Measurements from ENCODE around the gene GATD1. TPM values are rescaled to one million over a fixed set of nuclear protein-coding genes. Genes with fewer than 3 reads are reported as not detected.
A peak's percentile ranks its signal among the peaks of the same experiment; 100 is the strongest.

Gene GATD1
- total RNA-seq, 1 donor from 2014 or later, result 17.4 TPM

DNA sequence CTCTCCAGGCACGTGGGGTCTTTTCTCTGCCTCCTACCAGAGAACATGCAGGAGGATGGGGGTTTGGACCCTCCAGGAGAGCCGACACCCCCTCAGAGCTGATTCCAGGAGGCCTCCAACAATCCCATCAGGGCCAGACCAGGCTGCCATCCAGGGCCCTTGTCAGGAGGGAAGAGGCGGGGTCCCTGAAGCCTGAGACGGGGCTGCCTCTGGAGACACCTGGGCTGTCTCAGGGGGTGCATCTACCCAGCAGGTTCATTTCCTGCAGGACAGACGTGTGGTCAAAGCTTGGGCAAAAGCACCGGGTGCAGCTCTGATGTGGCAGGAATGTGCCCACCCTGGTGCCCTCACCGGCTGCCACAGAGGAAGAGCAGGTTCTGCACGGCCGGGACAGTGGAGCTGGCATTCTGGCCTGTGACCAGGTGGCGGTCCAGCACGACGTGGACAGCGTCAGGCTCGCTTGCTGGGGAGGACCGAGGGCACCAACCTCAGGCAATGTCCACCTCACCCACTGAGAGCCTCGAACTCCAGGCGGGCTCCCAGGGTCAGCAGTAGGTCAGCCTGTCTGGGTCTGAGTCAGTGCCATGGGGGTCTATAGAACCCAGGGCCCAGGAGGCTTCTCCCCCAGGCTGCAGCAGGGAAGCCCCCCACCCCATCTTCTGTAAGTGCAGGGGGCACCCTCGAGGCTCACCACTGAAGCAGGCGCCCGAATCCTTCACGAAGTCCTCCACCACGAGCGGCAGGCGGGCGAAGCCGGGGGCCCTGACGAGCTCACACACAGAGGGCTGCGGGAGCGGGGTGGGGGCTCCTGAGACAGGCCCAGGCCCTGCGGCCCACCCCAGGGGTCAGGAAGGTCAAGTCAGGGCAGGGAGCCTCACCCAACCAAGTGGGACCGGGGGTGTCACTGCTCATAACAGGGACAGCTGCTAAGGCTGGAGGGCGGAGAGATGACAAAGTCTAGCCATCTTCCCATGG is 6.4 kb downstream of the GATD1 start:
- DNase-seq, result no peak
- ATAC-seq (ENCODE audit: poor library complexity), result no peak
- intact Hi-C loops (cut with DNase I), result no loop called here

GRCh38 chr11:769887-770641 is 7.2 kb downstream of the GATD1 start:
- DNase-seq, result no peak
- intact Hi-C loops (cut with DNase I), result no loop called here

GRCh38 chr11:767238-767637 is 10.0 kb downstream of the GATD1 start:
- DNase-seq, result no peak
- no peak for ATAC-seq (ENCODE audit: poor library complexity)
- intact Hi-C loops (cut with DNase I), result no loop called here

More at GRCh38 chr11:769887-770641, 7.2 kb downstream of the GATD1 start:
- ATAC-seq (ENCODE audit: poor library complexity), result no peak

DNA sequence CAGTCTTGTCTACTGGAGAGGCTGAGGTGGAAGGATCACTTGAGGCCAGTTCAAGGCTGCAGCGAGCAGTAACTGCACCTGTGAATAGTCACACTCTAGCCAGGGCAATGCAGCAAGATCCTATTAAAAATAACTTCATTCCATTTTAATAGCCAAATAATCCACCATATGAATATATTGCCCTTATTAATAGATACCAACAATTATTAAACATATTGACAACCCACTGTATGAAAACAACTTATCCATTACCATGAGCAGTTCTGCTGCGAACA is 10.4 kb downstream of the GATD1 start:
- intact Hi-C loops (cut with DNase I), result no loop called here
- ATAC-seq (ENCODE audit: poor library complexity) (no peak), DNase-seq (no peak)

DNA sequence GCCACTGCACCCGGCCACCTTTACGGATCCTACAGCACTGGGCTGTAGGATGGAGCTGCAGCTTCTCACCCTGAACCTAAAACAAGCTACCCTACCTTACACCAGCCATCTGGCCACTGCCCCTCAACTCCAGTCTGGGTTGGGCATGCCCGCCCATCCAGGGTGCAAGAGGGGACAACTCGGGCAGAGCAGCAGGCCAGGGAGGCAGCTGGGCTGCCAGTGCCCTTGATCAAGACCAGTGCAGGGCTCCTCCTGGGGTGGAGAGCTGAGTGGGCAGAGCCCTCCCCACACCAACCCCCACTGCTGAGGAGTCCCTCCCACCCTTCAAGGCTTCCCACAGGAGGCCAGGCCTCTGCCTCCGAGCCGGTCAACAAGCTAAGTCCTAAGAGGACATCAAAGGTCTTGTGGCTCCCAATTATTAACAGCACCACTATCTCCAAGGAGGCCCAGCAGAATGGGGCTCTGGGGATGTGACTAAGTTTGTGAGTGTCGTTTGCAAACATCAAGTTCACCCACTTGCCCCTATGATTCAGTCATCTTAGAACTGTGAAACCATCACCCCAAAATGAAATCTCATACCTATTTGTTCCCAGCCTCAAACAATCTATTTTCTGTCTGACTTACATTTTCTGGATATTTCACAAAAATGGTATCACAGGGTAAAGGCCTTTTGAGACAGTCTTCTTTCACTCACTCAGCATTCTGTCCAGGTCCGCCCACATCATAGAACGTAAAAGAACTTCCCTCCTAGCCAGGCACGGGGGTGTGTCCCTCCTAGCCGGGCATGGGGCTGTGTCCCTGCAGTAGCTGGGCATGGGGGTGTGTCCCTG is 11.0 kb downstream of the GATD1 start:
- no peak for ATAC-seq (ENCODE audit: poor library complexity)
- DNase-seq, result no peak
- intact Hi-C loops (cut with DNase I), result no loop called here

GRCh38 chr11:765802-766091 is 11.5 kb downstream of the GATD1 start:
- DNase-seq (no peak), ATAC-seq (ENCODE audit: poor library complexity) (no peak)
- intact Hi-C loops (cut with DNase I), result no loop called here

- ATAC-seq (ENCODE audit: poor library complexity) (peak; percentile 67), DNase-seq (peak; percentile 69)
- intact Hi-C loops (cut with DNase I), result no loop called here
These were observed 12.1 kb downstream of the GATD1 start for GRCh38 chr11:765025-765801.

GRCh38 chr11:764322-765024 is 12.8 kb downstream of the GATD1 start:
- intact Hi-C loops (cut with DNase I), result no loop called here
- ATAC-seq (ENCODE audit: poor library complexity), result no peak
- no peak for DNase-seq

DNA sequence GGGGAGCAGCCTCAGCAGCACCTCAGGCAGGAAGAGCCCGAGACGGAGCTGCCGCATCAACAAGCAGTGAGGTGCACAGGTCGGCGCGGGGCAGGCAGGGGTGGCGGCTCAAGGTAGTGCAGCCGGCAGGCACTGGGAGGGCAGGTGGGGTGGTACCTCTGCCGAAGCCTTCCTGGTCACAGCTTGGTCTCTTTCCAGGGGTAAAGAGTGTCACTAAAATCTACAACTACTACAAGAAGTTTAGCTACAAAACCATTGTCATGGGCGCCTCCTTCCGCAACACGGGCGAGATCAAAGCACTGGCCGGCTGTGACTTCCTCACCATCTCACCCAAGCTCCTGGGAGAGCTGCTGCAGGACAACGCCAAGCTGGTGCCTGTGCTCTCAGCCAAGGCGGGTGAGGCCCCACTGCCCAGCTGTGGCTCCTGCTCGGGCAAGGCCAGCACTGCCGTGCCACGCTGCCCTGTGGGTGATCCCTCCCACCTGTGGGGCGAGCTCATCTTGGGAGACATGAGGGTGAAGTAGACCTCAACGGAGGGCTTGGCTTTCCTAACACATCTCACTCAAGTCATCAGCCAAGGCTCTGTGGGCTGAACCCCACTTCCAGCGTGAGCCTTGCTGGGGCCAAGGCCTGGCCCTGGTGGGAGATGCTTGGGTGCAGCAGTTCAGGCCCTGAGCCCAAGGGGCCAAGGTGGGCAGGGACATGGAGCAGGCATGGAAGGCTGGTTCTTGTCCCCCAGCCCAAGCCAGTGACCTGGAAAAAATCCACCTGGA is 13.6 kb downstream of the GATD1 start:
- no peak for ATAC-seq (ENCODE audit: poor library complexity)
- intact Hi-C loops (cut with DNase I), result no loop called here
- DNase-seq, result no peak

DNA sequence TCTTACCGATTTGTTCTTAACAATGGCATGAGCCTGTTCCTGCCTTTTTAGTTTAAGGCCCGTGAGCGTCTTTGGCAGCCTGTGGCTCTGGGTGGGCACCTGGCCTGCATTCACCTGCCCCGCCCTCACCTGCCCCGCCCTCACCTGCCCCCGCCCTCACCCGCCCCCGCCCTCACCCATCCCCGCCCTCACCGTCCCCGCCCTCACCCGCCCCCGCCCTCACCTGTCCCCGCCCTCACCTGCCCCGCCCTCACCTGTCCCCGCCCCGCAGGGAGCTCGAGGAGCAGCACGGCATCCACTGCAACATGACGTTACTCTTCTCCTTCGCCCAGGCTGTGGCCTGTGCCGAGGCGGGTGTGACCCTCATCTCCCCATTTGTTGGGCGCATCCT is 14.2 kb downstream of the GATD1 start:
- intact Hi-C loops (cut with DNase I), result no loop called here
- DNase-seq, result no peak
- ATAC-seq (ENCODE audit: poor library complexity), result no peak

GRCh38 chr11:762421-763072 is 14.7 kb downstream of the GATD1 start:
- intact Hi-C loops (cut with DNase I), result no loop called here
- DNase-seq (no peak), ATAC-seq (ENCODE audit: poor library complexity) (peak; percentile 23)

- no peak for ATAC-seq (ENCODE audit: poor library complexity)
- DNase-seq, result no peak
- intact Hi-C loops (cut with DNase I), result no loop called here
These were observed 15.7 kb downstream of the GATD1 start for GRCh38 chr11:761526-762108.

GRCh38 chr11:760236-760635 is 17.1 kb downstream of the GATD1 start:
- no peak for DNase-seq
- no peak for ATAC-seq (ENCODE audit: poor library complexity)
- intact Hi-C loops (cut with DNase I), result no loop called here

DNA sequence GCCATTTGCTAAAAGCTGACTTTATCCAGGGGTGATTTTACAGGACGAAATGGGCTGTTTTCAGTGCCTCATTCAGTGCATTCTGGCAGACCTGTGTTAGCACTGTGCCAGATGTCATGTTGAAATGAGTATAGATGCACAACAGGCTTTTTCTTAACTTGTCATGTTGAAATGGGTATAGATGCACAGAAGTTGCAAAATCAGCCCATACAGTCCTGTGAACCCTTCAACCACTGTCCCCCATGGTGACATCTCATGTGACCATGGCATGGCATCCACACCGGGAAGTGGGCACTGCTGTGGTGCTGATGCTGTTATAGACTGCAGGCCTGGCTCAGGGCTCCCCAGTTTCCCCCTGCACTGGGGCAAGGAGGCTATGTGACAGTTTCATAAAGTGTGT is 27.6 kb downstream of the GATD1 start:
- intact Hi-C loops (cut with DNase I), result no loop called here
- ATAC-seq (ENCODE audit: poor library complexity) (no peak), DNase-seq (no peak)

GRCh38 chr11:748007-748359 is 29.3 kb downstream of the GATD1 start:
- ATAC-seq (ENCODE audit: poor library complexity) (peak; percentile 3), DNase-seq (no peak)
- intact Hi-C loops (cut with DNase I), result no loop called here

GRCh38 chr11:747158-748006 is 29.9 kb downstream of the GATD1 start, which contains the start of gene TALDO1:
Gene TALDO1, plus strand, starts transcription at chr11:747464. Its CDS starts 18 bp downstream, at chr11:747482.
- intact Hi-C loops (cut with DNase I), result no loop called here
- peak; percentile 99 for ATAC-seq (ENCODE audit: poor library complexity)

More at GRCh38 chr11:747158-748006, 29.9 kb downstream of the GATD1 start, which contains the start of gene TALDO1:
- peak; percentile 96 for DNase-seq

All from Right ventricle myocardium superior (tissue), 1 donor.